ENCODE measurements around the gene SCYGR8. TPM values are rescaled to one million over a fixed set of nuclear protein-coding genes. Genes with fewer than 3 reads are reported as not detected.

The SCYGR8 gene
- total and polyA plus RNA-seq, 2 donors (not counting 3 experiments of a cell fraction or from before 2014, with no cell fraction given): not detected

- Histone ChIP-seq H3K79me2 (ENCODE audit: control insufficient read depth, insufficient read depth, low read length) (no peaks in the 10 kb centered on the region), H4K20me1 (replicated peaks; ENCODE audit: control insufficient read depth, extremely low read depth, insufficient read depth, low read length) (no peaks in the 10 kb centered on the region), H3K4me2 (ENCODE audit: insufficient read depth, low read length) (no peak overlapping the region), H3K4me1 (ENCODE audit: control insufficient read depth, extremely low read depth, insufficient read depth, low read length) (peaks cover 7% of the 10 kb centered on the region), H3K36me3 (ENCODE audit: control insufficient read depth in 2 of 2, extremely low read depth in 1 of 2, insufficient read depth in 2 of 2, low read length in 2 of 2) (no peaks in the 10 kb centered on the region), H3K27ac (ENCODE audit: insufficient read depth, low read depth, low read length) (peak overlapping the region; percentile 29), H2AFZ (ENCODE audit: low read depth, low read length) (peak overlapping the region; percentile 71), H3K9me1 (replicated peaks; ENCODE audit: control insufficient read depth, extremely low read depth, insufficient read depth, low read length) (no peaks in the 10 kb centered on the region), H3K4me3 (replicated peaks in 1 of 3; ENCODE audit: insufficient read depth in 1 of 3, low read depth in 1 of 3, low read length in 3 of 3) (no peak overlapping the region), H3K27me3 (ENCODE audit: control insufficient read depth in 2 of 2, insufficient read depth in 2 of 2, low read length in 2 of 2) (no peaks in the 10 kb centered on the region), H3K9ac (replicated peaks; ENCODE audit: extremely low read depth, insufficient read depth, low read length) (no peak overlapping the region), H3K9me3 (replicated peaks; ENCODE audit: control insufficient read depth, insufficient read depth, low read length) (no peaks in the 10 kb centered on the region)
- FAIRE-seq (peak; percentile 21), DNase-seq (ENCODE audit: low read depth, low spot score) (no peak)
- CTCF ChIA-PET: interaction anchor here (0.7 to 5.0 kb wide), 59 partner anchors 8 to 1666 kb away, joined by 3 to 139 read pairs (median 4); partner anchors contain the start of genes DAW1, SCYGR5 and SLC19A3
- POLR2A ChIA-PET: interaction anchor here (0.6 to 1.4 kb wide), 3 partner anchors 191 to 359 kb away, joined by 3 to 5 read pairs (median 4); no protein-coding TSS in a partner anchor
- no peak for TF ChIP-seq POLR2A (IDR thresholded peaks at IDR 0.05; ENCODE audit: low read depth, low read length)
- no peak for TF ChIP-seq MYC (IDR thresholded peaks at IDR 0.05; ENCODE audit: low read depth, low read length)
- TF ChIP-seq GATA2 (IDR thresholded peaks at IDR 0.05; ENCODE audit: insufficient read depth, insufficient read length, low read depth, low read length): no peak
- TF ChIP-seq JUN (IDR thresholded peaks at IDR 0.05; ENCODE audit: borderline replicate concordance, insufficient read depth, insufficient read length, low read depth): no peak
- TF ChIP-seq FOS (IDR thresholded peaks at IDR 0.05; ENCODE audit: borderline replicate concordance, insufficient read depth, low read length): no peak
- no peak for TF ChIP-seq POLR2AphosphoS5 (IDR thresholded peaks at IDR 0.05; ENCODE audit: insufficient read depth, low read depth, low read length)
- no peak for TF ChIP-seq EZH2 (IDR thresholded peaks at IDR 0.05; ENCODE audit: borderline replicate concordance, low read depth, low read length, severe bottlenecking)
- TF ChIP-seq MAX (IDR thresholded peaks at IDR 0.05; ENCODE audit: insufficient read depth, insufficient read length): no peak
- TF ChIP-seq, protein P1, sequence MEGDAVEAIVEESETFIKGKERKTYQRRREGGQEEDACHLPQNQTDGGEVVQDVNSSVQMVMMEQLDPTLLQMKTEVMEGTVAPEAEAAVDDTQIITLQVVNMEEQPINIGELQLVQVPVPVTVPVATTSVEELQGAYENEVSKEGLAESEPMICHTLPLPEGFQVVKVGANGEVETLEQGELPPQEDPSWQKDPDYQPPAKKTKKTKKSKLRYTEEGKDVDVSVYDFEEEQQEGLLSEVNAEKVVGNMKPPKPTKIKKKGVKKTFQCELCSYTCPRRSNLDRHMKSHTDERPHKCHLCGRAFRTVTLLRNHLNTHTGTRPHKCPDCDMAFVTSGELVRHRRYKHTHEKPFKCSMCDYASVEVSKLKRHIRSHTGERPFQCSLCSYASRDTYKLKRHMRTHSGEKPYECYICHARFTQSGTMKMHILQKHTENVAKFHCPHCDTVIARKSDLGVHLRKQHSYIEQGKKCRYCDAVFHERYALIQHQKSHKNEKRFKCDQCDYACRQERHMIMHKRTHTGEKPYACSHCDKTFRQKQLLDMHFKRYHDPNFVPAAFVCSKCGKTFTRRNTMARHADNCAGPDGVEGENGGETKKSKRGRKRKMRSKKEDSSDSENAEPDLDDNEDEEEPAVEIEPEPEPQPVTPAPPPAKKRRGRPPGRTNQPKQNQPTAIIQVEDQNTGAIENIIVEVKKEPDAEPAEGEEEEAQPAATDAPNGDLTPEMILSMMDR (IDR thresholded peaks at IDR 0.05; ENCODE audit: extremely low read depth in 1 of 2, insufficient read depth in 1 of 2, low read depth in 1 of 2, low read length in 2 of 2): no peak
- no TSS peak for BruUV-seq (replicated peaks)
- dilution Hi-C loops (cut with MboI; ENCODE audit: extremely low pct_ligation_motif_present, low sequenced_read_pairs) (no loop called here), intact Hi-C loops (cut with micrococcal nuclease) (loop anchor here (1.0 to 5.0 kb wide), 10 partner anchors 25 to 636 kb away; partner anchors contain the start of genes AGFG1 and MFF)
These were observed 20.2 kb downstream of the SCYGR8 start for GRCh38 chr2:227765788-227766372.

Measured in endothelial cell of umbilical vein (primary cell).